ENCODE data around the gene OR4D9.

DNA sequence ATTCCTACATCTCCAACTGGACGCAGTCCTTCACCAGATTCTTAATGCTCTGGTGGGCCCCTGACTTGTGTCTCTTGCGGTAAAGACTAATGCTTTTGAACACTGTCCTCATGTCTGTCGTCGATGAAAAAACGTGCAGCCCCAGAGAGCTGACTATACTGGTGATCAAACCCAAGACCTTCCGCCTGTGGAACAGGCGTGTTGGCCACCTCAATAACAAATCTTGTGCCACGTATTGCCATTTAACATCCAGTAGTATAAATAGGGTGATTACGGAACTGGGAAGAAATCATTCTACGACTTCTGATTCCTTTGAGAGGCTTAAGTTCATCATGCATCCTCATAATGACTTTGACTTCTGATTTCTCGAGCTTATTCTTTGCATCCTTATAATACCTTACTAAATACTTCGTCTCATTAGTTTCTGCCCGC is 45.6 kb downstream of the OR4D9 start:
- TF ChIP-seq CTCF (IDR thresholded peaks at IDR 0.05): no peak
- no peak for TF ChIP-seq EZH2 (IDR thresholded peaks at IDR 0.05; ENCODE audit: borderline replicate concordance, insufficient read depth, low read depth, low read length, poor library complexity, severe bottlenecking)

All from B cell (primary cell).